ENCODE data around the gene ITGB6.
"Not testable (repeated sequence)": the region's sequence is repeated elsewhere in the genome, so short reads cannot be mapped to it uniquely, and the experiment has no call there.

DNA sequence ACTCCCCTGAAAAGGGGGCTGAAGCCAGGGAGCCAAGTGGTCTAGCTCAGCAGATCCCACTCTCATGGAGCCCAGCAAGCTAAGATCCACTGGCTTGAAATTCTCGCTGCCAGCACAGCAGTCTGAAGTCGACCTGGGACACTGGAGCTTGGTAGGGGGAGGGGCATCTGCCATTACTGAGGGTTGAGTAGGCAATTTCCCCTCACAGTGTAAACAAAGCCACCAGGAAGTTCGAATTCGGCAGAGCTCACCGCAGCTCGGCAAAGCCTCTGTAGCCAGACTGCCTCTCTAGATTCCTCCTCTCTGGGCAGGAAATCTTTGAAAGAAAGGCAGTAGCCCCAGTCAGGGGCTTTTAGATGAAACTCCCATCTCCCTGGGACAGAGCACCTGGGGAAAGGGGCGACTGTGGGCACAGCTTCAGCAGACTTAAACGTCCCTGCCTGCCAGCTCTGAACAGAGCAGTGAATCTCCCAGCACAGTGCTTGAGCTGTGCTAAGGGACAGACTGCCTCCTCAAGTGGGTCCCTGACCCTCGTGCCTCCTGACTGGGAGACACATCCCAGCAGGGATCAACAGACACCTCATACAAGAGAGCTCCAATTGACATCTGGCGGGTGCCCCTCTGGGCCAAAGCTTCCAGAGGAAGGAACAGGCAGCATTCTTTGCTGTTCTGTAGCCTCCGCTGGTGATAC is 18.8 kb downstream of the ITGB6 start:
- TF ChIP-seq, protein P1, sequence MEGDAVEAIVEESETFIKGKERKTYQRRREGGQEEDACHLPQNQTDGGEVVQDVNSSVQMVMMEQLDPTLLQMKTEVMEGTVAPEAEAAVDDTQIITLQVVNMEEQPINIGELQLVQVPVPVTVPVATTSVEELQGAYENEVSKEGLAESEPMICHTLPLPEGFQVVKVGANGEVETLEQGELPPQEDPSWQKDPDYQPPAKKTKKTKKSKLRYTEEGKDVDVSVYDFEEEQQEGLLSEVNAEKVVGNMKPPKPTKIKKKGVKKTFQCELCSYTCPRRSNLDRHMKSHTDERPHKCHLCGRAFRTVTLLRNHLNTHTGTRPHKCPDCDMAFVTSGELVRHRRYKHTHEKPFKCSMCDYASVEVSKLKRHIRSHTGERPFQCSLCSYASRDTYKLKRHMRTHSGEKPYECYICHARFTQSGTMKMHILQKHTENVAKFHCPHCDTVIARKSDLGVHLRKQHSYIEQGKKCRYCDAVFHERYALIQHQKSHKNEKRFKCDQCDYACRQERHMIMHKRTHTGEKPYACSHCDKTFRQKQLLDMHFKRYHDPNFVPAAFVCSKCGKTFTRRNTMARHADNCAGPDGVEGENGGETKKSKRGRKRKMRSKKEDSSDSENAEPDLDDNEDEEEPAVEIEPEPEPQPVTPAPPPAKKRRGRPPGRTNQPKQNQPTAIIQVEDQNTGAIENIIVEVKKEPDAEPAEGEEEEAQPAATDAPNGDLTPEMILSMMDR (IDR thresholded peaks at IDR 0.05), result not testable (repeated sequence)
- TF ChIP-seq EZH2phosphoT487, EZH2 (IDR thresholded peaks at IDR 0.05): not testable (repeated sequence)

All from neural progenitor cell (in vitro differentiated cells).